GM19099 (cell line): ENCODE results near the gene LCN1.

Experiments
- POLR2A ChIP-seq: IDR thresholded peaks from 3 replicates; pipeline ENCODE4 v1.6.1; 2011; ENCODE audit warnings: low read depth; ENCODE audit not compliant: insufficient read length; ENCODE audit errors: extremely low read depth

Gene LCN1

GRCh38 chr9:135520916-135521607 is at the start of gene LCN1:
TSS of gene LCN1 (plus strand) at chr9:135521440. CDS start at chr9:135521498, 58 bp downstream.
- TF ChIP-seq POLR2A, result no peak

GRCh38 chr9:135471791-135472640 is 49.2 kb upstream of the LCN1 start:
- TF ChIP-seq POLR2A, result no peak

DNA sequence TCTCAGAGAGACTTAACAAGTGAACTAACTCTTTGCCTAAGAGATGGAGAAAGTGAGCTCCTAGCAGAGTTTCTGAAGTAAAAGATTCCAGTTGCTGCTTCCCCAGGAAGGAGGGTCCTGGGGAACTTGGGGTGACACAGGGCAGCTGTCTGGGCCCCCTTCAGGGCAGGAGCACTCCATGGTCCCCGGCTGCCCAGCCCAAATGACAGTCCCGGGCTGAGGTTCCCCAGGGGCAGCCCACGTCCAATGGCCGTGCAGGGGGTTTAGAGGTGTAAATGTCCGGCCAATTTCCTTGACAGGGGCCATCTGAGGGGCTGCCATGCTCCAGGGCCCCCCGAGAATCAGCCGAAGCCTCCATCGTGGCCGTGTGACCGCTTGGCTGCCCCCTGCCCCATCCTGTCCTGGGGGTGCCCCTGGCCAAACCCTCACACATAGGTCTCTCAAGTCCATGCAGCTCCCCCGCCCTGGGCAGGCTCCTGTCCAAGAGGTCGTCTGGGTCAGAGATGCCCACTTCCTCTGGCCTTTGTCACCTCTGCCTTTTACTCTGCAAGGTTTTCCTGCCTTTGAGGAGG is 47.2 kb upstream of the LCN1 start:
- TF ChIP-seq POLR2A, result no peak

DNA sequence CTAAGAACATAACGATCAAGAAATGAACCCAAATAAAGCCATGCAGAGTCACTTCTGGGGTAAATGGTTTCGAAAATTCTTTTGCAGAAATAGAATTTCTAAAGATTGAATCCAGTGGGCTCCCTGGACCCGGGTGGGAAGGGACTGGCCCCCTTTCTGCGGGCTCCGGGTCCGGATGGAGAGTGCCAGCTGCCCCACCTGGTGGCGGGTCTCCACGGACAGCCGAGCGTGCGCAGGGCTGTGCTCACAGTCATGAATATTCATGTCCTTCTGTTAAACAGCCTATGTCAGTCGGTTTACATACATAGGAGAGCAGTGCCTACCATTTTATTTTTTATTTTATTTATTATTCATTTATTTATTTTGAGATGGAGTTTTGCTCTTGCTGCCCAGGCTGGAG is 46.3 kb upstream of the LCN1 start:
- TF ChIP-seq POLR2A, result no peak

DNA sequence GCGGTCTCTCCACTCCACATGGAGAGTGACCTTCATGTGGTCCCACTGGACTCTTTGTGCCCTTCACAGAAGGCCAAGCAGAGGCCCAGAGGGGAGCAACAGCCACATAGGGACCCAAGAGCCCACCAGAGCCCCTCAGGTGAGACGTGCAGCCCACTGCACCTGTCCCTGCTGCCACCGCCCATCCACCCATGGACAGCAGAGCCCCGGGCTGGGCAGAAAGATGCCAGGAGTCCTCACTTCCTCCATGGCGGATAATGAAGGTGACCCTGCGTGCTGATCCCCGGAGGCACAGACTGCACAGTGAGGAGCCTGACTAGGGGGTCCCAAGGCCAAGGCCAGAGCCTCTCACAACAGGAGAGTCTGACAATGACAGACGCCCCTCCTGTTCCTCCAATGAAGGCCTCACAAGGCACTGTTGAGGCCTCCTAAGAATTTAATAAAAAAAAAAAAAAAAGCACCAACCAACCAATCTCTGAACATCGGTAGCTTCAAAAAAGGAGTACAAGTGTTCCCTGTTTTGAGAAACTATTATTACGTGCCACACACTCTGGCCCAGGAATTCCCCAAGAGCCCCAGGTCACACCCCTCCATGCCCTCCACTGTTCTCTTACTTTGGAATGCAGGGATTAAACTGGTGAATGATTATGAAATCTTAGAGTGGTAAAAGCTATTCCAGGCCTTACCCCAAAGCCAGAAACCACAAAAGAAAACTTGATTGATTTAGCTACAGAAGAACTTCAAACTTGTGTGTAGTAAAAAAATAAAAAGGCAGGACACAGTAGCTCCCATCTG is 44.5 kb upstream of the LCN1 start:
- TF ChIP-seq POLR2A, result no peak

GRCh38 chr9:135478191-135478590 is 43.0 kb upstream of the LCN1 start:
- TF ChIP-seq POLR2A, result no peak

GRCh38 chr9:135478829-135479468 is 42.3 kb upstream of the LCN1 start:
- no peak for TF ChIP-seq POLR2A

DNA sequence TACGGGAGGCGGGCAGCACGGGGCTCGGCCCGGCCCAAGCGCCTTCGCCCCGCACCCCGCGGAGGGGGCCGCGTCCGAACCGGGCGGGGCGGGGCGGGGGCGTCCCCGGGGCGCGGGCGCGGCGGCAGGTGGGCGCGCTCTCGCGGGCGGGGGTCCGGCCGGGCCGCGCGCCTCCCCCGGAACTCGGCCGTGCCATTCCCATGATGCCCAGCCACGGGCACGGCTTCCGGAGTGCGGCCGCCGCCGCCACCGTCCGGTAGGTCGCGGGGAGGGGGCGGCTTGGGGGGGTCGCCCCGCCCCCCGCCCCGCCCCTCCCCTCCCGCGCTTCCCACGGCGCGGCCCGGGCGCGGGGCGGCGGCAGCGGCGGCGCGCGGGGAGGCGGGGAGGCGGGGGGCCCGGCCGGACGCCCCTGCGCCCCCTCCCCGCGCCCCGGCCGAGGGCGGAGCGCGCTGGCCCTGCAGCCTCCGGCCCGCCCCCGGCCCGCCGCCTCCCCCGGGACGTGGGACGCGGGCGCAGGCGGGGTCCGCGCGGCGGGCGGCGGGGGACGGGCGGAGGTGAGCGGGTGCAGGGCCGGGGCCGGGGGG is 41.7 kb upstream of the LCN1 start, which contains the start of gene PPP1R26:
Gene PPP1R26 (plus strand): TSS at position 314 of the 584 bp plus-strand sequence. CDS start 4,729 bp downstream, outside the sequence.
- TF ChIP-seq POLR2A, result no peak

GRCh38 chr9:135480071-135480939 is 40.9 kb upstream of the LCN1 start:
- TF ChIP-seq POLR2A, result no peak

- TF ChIP-seq POLR2A, result no peak
These were observed 40.3 kb upstream of the LCN1 start for GRCh38 chr9:135480940-135481310.

- TF ChIP-seq POLR2A, result no peak
These were observed 39.1 kb upstream of the LCN1 start for GRCh38 chr9:135482015-135482754.

DNA sequence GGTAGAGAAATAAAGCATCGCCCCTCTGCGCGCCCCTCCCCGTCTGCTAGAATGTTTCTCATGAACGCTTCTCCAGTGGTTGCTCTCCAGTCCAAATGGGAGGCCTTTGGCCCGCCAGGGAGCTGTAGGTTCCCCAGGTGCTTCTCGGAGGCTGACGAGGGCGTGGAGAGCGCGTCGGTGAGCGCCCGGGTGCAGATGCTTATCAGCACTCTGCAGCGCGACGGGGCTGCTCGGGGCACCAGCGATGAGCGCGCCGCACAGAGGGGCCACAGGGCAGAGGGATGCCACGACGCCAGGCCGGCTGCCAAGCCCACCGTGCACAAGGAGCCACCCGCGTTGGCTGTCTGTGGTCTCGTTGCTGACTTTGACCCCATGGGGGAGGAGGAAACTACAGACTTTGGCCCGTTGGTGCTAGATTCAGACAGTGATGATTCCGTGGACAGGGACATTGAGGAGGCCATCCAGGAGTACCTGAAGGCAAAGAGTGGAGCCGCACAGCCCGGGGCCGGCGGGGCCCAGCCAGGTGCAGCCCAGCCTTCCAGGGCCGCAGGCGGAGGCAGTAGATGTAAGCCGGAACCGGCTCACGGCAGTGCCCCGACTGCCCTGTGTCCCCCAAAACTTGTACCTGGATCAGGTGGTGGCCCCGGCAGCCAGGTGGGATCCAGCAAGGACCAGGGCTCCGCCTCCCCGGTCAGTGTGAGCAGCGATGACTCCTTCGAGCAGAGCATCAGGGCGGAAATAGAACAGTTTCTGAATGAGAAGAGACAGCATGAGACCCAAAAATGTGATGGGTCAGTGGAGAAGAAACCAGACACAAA is 36.6 kb upstream of the LCN1 start:
- TF ChIP-seq POLR2A, result no peak

- no peak for TF ChIP-seq POLR2A
These were observed 35.9 kb upstream of the LCN1 start for GRCh38 chr9:135485385-135485784.
